Measurements from ENCODE around the gene SPTBN1. TPM values are rescaled to one million over a fixed set of nuclear protein-coding genes. Genes with fewer than 3 reads are reported as not detected.

SPTBN1 gene
- total and polyA plus RNA-seq, 2 of the 4 experiments (the other 2 are of a cell fraction): 49.1 to 241 TPM

- H4K20me1 ChIP-seq (ENCODE audit: insufficient read depth, low read length): peaks cover 32% of the 10 kb centered on the region; the same call in 1 of the 2 replicates
- intact Hi-C loops (cut with micrococcal nuclease) (no loop called here), dilution Hi-C loops (cut with HindIII; ENCODE audit: low sequenced_read_pairs, unreplicated experiment) (no loop called here), in situ Hi-C loops (cut with MboI; ENCODE audit: low sequenced_read_pairs) (no loop called here)
- no peak overlapping the region for H3K27ac ChIP-seq (ENCODE audit: insufficient read depth, low read length)
- TF ChIP-seq CTCF (conservative IDR thresholded peaks at IDR 0.05; ENCODE audit: low read depth, low read length) (no peak), POLR2A (IDR thresholded peaks at IDR 0.05; ENCODE audit: low read depth, low read length) (no peak), ELK1 (IDR thresholded peaks at IDR 0.05; ENCODE audit: borderline replicate concordance, low read depth, low read length) (no peak)
- no peak overlapping the region for H2BK15ac ChIP-seq (ENCODE audit: low read depth, low read length)
- no peak overlapping the region for H3K23ac ChIP-seq (ENCODE audit: low read depth, low read length)
- H3K27me3 ChIP-seq (ENCODE audit: control insufficient read depth, insufficient read depth, low read length): no peaks in the 10 kb centered on the region
- H2BK5ac ChIP-seq (ENCODE audit: low read depth, low read length, poor library complexity, severe bottlenecking): no peak overlapping the region
- H3K4ac ChIP-seq (ENCODE audit: low read depth, low read length): no peak overlapping the region
- ChIA-PET CTCF (no interaction called here), POLR2A (ENCODE audit: unreplicated experiment) (no interaction called here)
- H3K4me3 ChIP-seq (ENCODE audit: insufficient read depth, low read depth, low read length): no peak overlapping the region
- no peak overlapping the region for H4K5ac ChIP-seq (ENCODE audit: low read depth, low read length)
- no peak for ATAC-seq (ENCODE audit: low read depth)
- H3K9ac ChIP-seq (ENCODE audit: low read depth, low read length): no peak overlapping the region
- H3K9me1 ChIP-seq (ENCODE audit: insufficient read depth, low read length): no peaks in the 10 kb centered on the region; the same call in 1 of the 2 replicates
- WGBS, 2 experiments (ENCODE audit: extremely low coverage in 2 of 2, insufficient read length in 1 of 2): 100% methylated on average over 1 of the region's 3 CpGs; no CpG with 5 or more reads in 1 of the 2 experiments
- 0 out of 2 replicates have a peak overlapping the region, but pooled peaks have one; percentile 26 for H3K14ac ChIP-seq (replicated peaks; ENCODE audit: low read depth, low read length)
- no peak overlapping the region for H4K91ac ChIP-seq (ENCODE audit: insufficient read depth, low read depth, low read length)
- no peak overlapping the region for H2AK5ac ChIP-seq (ENCODE audit: low read depth, low read length)
- no peak overlapping the region for H2AFZ ChIP-seq (replicated peaks; ENCODE audit: low read length, poor library complexity)
- DNase-seq: no peak
- H3K79me1 ChIP-seq (ENCODE audit: low read depth in 1 of 2, low read length in 2 of 2): peaks cover 9 to 68% of the 10 kb centered on the region in 2 experiments
- no peak overlapping the region for H4K8ac ChIP-seq (ENCODE audit: low read depth in 2 of 2, low read length in 2 of 2)
- H3K4me1 ChIP-seq (ENCODE audit: control insufficient read depth, insufficient read depth, low read length): peaks cover 17% of the 10 kb centered on the region
- peak overlapping the region; percentile 33 for H2AK9ac ChIP-seq (replicated peaks; ENCODE audit: low read depth, low read length, poor library complexity)
- H2BK20ac ChIP-seq (ENCODE audit: low read depth, low read length): no peak overlapping the region
- no peak overlapping the region for H3K4me2 ChIP-seq (ENCODE audit: low read depth, low read length)
- H3K36me3 ChIP-seq (ENCODE audit: control insufficient read depth, insufficient read depth, low read length): no peaks in the 10 kb centered on the region
- no TSS peak for BruUV-seq (replicated peaks)
- H2BK120ac ChIP-seq (ENCODE audit: low read depth, low read length): no peak overlapping the region
- H3K9me3 ChIP-seq (ENCODE audit: control insufficient read depth, insufficient read depth, low read length): no peaks in the 10 kb centered on the region
- H3K18ac ChIP-seq (ENCODE audit: low read depth, low read length): no peak overlapping the region
- H3K56ac ChIP-seq (ENCODE audit: extremely low read depth, insufficient read depth, low read length): no peak overlapping the region
Measured at GRCh38 chr2:54555318-54555837, 99.3 kb downstream of the SPTBN1 start.

Measured in IMR-90 (cell line).